Measurements from ENCODE around the gene NIPAL3. TPM values are rescaled to one million over a fixed set of nuclear protein-coding genes. Genes with fewer than 3 reads are reported as not detected.

Gene NIPAL3
- total RNA-seq, 1 experiment from 2014 or later = 6.5 TPM

- Histone ChIP-seq H3K27ac (ENCODE audit: low read depth, low read length, poor library complexity, severe bottlenecking) (no peak overlapping the region), H3K36me3 (ENCODE audit: insufficient read depth, low read length, poor library complexity, severe bottlenecking) (no peaks in the 10 kb centered on the region)
- DNase-seq (ENCODE audit: low spot score) = no peak
Observed at GRCh38 chr1:24384251-24385090, 31.1 kb upstream of the NIPAL3 start.

DNA sequence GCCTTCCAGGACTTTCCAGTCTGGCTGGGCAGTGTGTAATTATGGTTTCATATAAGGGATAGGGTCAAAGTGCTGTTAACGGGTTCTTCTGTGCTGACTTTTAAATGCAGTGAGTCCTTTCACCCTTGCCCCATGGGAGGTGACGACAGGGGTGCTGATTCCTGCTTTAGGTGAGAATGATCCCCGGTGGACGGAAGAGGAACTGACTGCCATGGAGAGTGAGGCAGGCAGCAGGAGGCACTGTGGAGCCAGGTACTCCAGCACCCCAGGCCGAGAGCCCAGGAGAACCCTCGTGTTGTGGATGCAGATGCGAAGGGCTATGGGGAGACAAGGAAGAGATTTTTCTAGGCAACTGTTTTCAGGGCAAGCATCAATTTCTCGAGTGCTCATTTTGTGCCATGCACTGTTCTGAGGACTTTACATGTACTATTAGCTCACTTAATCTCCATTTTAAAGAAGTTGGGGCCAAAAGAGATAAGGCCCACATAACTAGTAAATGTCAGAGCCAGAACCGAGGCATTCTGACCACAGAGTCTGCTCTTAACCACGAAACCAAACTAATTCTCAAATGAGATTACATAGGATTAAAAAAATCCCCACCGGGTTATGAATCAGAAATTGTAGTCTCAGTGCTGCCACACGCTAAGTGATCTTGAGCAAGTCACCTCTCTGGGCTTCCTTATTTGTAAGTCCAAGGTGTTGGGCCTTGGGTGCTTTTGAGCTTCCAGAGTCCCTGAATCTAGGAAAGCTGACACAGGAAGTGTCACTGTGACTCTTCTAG, 30.3 kb upstream of the NIPAL3 start:
- DNase-seq (ENCODE audit: low spot score) = peak; percentile 36
- no peak for TF ChIP-seq EZH2 (IDR thresholded peaks at IDR 0.05; ENCODE audit: borderline replicate concordance, low read depth, low read length, poor library complexity, severe bottlenecking)
- TF ChIP-seq CTCF (conservative IDR thresholded peaks at IDR 0.05; ENCODE audit: low read depth, low read length) = peak; percentile 63
- H3K9me3 ChIP-seq (ENCODE audit: low read depth, low read length, poor library complexity, severe bottlenecking) = no peaks in the 10 kb centered on the region
- POLR2A ChIA-PET (ENCODE audit: low non-redundant PET) = no interaction called here
- H3K4me3 ChIP-seq (ENCODE audit: low read depth, low read length, poor library complexity, severe bottlenecking) = no peak overlapping the region
- H3K4me1 ChIP-seq (ENCODE audit: insufficient read depth, low read length, poor library complexity, severe bottlenecking) = peaks cover 14% of the 10 kb centered on the region
- CTCF ChIA-PET = interaction anchor here (0.9 kb wide), 1 partner anchor 184 kb away, joined by 3 read pairs; no protein-coding TSS in a partner anchor
- no peaks in the 10 kb centered on the region for H3K36me3 ChIP-seq (ENCODE audit: insufficient read depth, low read length, poor library complexity, severe bottlenecking)
- BruUV-seq (replicated peaks) = no TSS peak
- intact Hi-C loops (cut with micrococcal nuclease; ENCODE audit: unreplicated experiment) = no loop called here
- H3K27me3 ChIP-seq (replicated peaks; ENCODE audit: insufficient read depth, low read depth, low read length, poor library complexity) = no peaks in the 10 kb centered on the region
- H3K27ac ChIP-seq (ENCODE audit: low read depth, low read length, poor library complexity, severe bottlenecking) = no peak overlapping the region

More at GRCh38 chr1:24384251-24385090, 31.1 kb upstream of the NIPAL3 start:
- no TSS peak for BruUV-seq (replicated peaks)
- TF ChIP-seq EZH2 (IDR thresholded peaks at IDR 0.05; ENCODE audit: borderline replicate concordance, low read depth, low read length, poor library complexity, severe bottlenecking) (no peak), CTCF (conservative IDR thresholded peaks at IDR 0.05; ENCODE audit: low read depth, low read length) (no peak)
- no peaks in the 10 kb centered on the region for H3K27me3 ChIP-seq (replicated peaks; ENCODE audit: insufficient read depth, low read depth, low read length, poor library complexity)
- H3K9me3 ChIP-seq (ENCODE audit: low read depth, low read length, poor library complexity, severe bottlenecking) = no peaks in the 10 kb centered on the region
- no peak overlapping the region for H3K4me3 ChIP-seq (ENCODE audit: low read depth, low read length, poor library complexity, severe bottlenecking)
- POLR2A ChIA-PET (ENCODE audit: low non-redundant PET) = no interaction called here
- CTCF ChIA-PET = no interaction called here
- H3K4me1 ChIP-seq (ENCODE audit: insufficient read depth, low read length, poor library complexity, severe bottlenecking) = peaks cover 14% of the 10 kb centered on the region
- intact Hi-C loops (cut with micrococcal nuclease; ENCODE audit: unreplicated experiment) = no loop called here

DNA sequence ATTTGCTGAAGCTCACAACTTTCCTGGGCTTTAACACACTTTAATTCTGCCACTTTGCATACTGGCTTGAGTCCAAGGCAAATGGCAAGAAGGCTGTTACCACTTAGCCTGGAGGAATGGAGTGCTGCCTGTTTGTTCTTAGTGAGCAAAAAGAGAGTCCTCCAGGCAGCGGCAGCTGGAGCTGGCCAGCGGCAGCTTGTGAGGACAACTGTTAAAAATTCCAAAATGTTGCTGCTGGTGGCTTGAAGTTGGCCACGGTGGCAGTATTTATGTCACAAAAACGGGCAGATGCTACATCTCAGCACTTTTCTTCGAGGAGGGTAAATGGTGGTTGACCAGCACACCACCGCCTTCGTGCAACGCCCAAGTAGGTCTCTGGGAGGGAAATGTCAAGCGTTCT, 29.4 kb upstream of the NIPAL3 start:
- intact Hi-C loops (cut with micrococcal nuclease; ENCODE audit: unreplicated experiment) = no loop called here
- H3K4me1 ChIP-seq (ENCODE audit: insufficient read depth, low read length, poor library complexity, severe bottlenecking) = peaks cover 14% of the 10 kb centered on the region

More for the DNA sequence above, 29.4 kb upstream of the NIPAL3 start:
- ChIA-PET CTCF (interaction anchor here (0.9 kb wide), 1 partner anchor 185 kb away, joined by 3 read pairs; no protein-coding TSS in a partner anchor), POLR2A (ENCODE audit: low non-redundant PET) (no interaction called here)
- no TSS peak for BruUV-seq (replicated peaks)
- Histone ChIP-seq H3K36me3 (ENCODE audit: insufficient read depth, low read length, poor library complexity, severe bottlenecking) (no peaks in the 10 kb centered on the region), H3K27me3 (replicated peaks; ENCODE audit: insufficient read depth, low read depth, low read length, poor library complexity) (no peaks in the 10 kb centered on the region), H3K9me3 (ENCODE audit: low read depth, low read length, poor library complexity, severe bottlenecking) (no peaks in the 10 kb centered on the region), H3K4me3 (ENCODE audit: low read depth, low read length, poor library complexity, severe bottlenecking) (no peak overlapping the region), H3K27ac (ENCODE audit: low read depth, low read length, poor library complexity, severe bottlenecking) (no peak overlapping the region)
- TF ChIP-seq CTCF (conservative IDR thresholded peaks at IDR 0.05; ENCODE audit: low read depth, low read length) (no peak), EZH2 (IDR thresholded peaks at IDR 0.05; ENCODE audit: borderline replicate concordance, low read depth, low read length, poor library complexity, severe bottlenecking) (no peak)
- peak; percentile 48 for DNase-seq (ENCODE audit: low spot score)
